ENCODE results near the gene SCART1.
"Not testable (repeated sequence)": the region's sequence is repeated elsewhere in the genome, so short reads cannot be mapped to it uniquely, and the experiment has no call there.

SCART1 gene

DNA sequence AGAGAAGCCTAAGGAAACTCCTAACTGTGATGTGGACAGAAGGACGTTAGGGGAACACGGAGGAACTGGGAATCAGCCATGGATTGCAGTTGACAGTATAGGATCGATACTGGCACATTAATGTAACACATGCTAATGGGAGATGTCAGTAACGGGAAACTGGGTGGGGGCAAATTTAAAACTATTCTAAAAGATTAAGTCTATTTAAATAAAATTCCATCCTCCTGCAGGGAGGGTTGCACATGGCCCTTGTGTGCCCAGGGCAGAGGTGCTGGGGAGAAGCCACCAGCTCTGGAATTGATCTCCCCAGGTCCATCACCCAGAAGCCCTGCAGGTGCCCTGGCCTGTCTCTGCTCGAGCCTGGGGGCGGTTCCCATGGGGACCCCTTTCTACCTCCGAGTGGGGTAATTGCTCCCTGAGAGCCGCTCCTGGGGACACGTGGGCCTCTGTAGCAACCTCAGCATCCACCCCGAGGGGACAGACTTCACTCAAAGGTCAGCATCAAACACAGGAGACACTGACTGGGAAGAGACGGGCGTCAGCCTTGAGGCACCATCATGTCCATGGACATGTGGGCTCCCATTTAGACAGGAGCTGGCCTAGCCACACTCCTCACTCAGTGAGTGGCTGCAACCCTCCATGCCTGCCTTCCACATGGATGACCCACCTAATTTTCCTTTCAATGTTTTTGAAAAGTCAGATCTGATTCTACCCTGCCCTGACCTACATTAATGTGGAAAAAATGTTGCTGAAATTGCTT, 21.1 kb downstream of the SCART1 start:
- DNase-seq, result no peak

DNA sequence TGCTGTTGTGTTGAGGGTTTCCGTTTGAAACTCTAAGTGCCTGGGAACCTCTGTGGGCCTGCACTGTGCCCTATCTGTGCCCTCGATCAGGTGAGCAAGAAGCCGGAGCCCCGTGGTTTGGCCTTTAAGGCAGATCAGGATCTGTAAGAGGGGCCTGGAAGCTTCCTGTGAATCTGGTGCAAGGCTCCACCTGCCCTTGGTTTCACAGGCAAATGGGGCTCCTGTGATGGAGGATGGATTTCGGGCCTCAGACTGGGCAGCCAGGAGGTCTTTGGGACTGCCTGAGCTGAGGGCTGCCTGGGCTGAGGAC, 21.6 kb downstream of the SCART1 start:
- no peak for DNase-seq

DNA sequence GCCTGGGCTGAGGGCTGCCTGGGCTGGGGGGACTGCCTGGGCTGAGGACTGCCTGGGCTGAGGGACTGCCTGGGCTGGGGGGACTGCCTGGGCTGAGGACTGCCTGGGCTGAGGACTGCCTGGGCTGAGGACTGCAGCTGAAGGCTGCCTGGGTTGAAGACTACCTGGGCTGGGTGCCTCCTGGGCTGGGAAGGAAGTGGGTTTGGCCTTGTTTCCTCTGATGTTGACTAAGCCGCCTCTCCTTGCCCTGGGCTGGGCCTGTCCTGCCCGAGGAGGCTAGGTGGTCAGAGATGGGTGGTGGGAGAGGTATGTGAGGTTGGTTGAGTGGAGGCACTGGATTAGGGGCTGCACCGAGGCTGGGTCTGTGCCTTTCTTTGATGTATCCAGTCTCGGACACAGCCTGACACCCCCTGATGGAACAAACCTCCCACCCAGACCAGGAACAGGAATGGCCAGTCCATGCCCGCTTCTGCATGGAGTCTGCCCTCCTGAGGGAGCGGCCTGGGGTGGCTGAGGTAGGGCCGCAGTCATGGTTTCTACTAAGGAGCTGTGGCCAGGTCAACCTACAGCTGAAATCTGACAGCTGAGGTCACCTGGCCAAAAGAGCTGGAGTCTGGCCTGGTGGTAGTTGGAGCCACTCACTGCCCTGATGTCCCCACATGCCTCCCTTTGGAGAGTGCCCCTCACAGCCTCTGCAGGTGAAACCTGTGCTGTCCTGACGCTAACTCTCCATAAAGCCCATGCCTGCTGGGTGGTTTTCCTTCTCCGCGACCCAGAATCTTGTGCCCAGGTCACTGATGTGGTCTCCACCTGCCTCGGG, 22.3 kb downstream of the SCART1 start:
- no peak for DNase-seq

DNA sequence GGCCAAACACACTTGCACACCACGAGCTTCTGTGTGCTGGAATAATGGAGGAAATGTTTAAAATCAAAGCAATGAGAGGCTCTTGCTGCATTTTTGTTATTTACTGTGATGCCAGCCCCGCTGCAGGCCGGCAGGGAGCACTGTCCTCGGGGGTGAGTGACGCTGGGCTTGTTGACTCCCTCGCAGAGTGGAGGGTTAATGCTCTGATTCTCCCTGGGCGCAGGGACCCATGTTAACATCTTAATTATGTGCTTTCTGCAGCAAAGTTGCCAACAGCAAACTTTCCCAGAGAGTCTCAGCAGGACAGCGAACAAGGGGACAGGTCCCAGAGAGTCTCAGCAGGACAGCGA, 22.9 kb downstream of the SCART1 start:
- no peak for DNase-seq

DNA sequence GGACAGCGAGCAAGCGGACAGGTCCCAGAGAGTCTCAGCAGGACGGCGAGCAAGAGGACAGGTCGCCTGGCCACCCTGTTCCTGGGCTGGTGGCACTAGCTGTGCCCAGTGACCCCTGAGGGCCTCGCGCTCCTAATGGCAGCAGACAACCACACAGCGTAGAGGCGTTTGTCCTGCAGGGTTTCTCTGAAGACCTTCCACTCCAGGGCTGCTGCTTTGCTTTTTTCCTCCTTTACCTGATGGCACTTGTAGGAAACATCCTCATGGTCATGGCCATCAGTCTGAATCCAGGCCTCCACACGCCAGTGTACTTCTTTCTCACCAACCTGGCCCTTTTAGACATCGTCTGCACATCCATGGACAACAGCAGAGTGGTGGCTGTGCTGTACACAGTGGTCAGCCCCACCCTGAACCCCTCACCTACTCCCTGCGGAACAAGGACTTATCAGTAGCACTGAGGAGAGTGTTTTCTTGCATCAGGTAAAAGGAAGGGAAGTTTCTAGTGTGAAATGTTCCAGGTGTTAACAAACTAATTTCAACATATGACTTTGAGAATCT, 27.4 kb downstream of the SCART1 start:
- no peak for DNase-seq

DNA sequence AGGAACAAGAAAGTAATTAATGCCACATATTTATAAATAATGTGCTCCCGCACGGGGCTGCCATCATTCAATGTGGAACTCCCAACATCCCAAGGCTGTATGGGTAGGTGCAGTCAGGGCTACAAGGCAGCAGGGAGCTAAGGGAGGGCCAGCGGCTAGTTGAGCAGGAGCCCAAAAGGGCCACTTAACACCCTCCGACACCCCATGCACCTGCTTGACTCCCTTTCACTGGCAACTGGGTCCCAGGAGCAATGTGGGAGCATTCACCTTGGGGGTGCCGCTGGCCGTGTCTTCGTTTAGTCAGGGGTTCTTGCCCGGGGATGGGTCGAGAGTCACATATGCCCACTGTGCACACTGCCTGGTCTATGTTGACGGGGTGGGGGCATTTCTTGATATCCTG, 27.9 kb downstream of the SCART1 start:
- DNase-seq, result no peak

DNA sequence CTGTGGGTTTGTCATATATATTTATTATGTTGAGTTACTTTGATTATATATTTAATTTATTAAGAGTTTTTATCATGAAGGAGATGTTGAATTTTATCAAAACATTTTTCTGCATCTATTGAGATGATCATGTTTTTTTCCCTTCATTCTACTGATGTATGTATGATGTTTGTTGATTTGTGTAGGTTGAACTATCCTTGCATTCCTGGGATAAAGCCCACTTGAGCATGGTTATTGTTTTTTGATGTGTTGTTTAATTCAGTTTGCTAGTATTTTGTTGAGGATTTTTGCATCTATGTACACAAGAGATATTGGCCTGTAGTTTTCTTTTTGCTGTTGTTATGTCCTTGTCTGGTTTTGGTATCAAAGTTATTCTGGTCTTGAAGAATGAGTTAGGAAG, 31.1 kb downstream of the SCART1 start:
- DNase-seq, result no peak

DNA sequence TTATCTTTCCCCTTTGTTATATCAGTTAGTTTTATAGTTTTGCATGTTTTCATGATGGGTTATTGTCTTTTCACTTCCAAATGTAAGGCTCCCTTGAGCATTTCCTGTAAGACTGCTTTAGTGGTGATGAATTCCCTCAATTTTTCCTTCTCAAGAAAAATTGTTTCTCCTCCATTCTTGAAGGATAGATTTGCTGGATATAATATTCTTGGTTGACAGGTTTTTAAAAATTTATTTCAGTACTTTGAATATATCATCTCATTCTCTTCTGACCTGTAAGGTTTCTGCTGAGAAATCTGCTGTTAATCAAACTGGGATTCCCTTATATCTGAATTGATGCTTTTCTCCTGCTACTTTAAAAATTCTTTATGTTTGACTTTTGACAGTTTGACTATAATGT, 33.3 kb downstream of the SCART1 start:
- DNase-seq, result no peak

DNA sequence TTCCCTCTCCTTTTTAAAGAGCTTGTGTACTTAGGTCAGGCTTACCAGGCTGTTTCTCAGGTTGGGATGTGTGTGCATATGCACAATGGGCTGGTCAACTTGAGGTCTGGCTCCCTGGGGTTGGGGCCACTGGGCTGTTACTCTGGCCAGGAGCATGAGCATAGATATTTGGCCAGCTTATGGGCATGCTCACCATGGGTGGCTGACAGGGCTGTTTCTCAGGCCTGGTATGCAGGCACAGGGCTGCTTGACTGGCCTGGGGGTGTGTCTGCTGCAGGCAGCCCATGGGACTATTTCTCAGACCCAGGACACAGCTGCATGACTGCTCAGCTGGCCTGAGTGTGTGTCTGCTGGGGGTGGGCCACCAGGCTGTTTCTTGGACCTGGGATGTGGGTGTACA, 34.6 kb downstream of the SCART1 start:
- DNase-seq, result no peak

DNA sequence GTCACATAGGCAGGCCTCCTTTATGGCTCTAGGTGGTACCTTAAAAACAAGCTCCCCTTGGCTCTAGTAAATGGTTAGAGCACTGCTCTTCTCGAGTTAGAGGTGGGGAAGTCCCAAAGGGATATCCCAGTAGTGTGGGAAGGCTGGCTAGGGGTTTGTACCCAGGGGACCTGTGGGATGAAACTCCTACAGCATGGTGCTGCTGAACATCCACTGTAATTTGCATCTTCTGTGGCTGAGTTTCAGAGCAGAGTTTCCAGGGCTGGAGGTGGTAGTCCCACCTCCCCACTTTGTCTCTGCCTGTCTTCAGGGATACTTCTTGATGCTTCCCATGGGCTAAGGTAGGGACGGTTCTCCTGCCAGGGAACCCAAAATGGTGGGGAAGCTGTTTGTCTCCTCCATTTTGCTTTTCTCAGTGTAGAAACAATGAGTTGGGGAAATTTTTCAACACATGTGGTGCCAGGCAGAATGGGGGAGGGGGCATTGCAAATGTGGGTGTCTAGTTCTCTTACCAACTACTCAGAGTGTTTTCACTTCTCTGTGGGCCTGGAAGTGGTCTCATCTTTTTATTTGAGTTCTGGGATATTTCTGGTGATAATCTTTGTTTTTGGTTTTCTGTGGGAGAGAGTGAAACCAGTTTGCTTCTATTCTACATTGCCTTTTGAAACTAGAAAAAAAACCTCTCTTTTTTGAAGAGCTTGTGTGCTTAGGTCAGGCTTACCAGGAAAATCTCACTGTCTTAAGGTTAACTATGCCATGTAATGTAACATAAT, 36.3 kb downstream of the SCART1 start:
- DNase-seq, result no peak

DNA sequence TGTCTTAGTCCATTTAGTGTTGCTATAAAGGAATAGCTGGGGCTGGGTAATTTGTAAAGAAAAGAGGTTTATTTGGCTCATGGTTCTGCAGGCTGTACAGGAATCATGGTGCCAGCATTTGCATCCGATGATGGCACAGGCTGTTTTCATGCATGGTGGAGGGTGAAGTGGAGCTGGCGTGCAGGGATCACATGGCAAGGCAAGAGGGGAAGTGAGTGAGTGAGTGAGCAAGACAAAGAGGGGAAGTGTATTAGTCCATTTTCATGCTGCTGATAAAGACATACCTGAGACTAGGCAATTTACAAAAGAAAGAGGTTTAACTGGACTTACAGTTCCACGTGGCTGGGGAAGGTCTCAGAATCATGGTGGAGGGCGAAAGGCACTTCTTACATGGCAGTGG, 39.8 kb downstream of the SCART1 start:
- DNase-seq, result not testable (repeated sequence)

DNA sequence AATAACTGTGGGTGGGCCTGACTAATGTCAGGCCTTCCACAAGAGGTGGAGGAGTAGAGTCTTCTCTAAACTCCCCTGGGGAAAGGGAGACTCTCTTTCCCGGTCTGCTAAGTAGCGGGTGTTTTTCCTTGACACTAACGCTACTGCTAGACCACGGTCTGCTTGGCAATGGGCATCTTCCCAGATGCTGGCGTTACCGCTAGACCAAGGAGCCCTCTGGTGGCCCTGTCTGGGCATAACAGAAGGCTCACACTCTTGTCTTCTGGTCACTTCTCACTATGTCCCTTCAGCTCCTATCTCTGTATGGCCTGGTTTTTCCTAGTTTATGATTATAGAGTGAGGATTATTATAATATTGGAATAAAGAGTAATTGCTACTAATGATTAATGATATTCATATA, 43.6 kb downstream of the SCART1 start:
- DNase-seq, result not testable (repeated sequence)

DNA sequence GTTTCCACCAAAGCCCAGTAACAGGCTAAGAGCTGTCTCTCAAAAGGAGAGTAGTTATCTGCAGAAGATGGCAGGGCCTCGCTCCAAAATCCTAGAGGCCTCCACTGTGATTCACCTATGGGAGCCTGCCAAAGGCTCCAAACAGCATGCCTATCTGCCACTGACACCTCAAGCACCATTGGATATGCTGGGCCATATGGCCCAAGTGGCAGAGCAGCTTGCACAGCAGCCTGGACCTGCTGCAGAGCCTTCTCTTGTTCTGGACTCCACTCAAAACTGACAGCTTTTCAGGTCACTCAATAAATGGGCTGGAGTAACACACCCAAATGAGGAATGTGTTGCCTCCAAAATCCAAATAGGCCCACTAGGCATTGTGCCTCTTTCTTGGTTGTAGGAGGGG, 45.4 kb downstream of the SCART1 start:
- not testable (repeated sequence) for DNase-seq

DNA sequence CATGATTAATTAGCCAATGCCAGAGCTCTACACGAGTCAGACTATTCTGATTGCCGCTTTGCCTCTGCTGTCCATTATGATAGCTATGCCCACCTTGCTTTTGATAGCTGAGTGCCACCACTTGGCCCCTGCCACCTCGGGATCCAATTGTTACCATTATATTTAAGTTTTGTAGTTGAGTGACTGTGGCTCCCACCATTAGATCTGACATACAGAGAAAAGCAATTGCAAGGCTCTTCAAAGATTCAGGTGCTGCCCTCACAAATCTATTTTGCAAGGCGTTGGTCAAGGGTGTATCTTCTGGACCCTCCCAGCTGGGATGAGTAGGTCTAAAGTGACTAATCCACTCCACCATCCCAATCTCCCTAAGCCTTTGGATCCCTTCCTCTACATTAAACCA, 47.2 kb downstream of the SCART1 start:
- not testable (repeated sequence) for DNase-seq

DNA sequence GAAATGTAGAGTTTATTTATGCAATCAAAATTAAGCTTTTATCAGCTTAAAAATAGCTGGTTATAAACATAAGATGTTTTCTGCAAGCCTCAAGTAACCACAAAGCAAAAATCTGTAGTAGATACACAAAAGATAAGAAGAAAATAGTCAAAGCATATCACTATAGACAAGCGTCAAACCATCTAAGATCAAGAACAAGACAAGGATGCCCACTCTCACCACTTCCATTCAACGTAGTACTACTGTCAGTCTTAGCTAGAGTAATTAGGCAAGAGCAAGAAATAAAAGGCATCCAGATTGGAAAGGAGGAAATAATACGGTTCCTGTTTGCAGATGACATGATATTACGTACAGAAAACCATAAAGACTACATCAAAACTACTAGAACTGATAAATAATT, 56.0 kb downstream of the SCART1 start:
- no peak for DNase-seq

DNA sequence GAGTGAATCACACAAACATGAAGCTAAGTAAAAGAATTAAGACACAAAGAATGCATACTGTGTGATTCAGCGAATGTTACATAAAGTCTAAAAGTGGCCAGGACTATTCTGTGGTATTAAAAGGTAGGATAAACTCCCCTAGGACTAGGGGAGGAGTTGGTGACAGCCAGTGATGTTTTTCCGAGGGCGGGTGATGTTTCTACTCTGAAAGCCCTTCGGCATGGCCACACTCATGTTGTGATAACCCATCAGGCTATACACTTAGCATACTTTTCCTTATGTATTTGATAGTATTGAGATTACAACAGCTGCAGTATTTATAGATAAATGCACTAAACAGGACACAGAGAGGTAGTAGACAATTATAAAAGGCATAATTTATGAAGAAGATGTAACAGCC, 57.7 kb downstream of the SCART1 start:
- no peak for DNase-seq

DNA sequence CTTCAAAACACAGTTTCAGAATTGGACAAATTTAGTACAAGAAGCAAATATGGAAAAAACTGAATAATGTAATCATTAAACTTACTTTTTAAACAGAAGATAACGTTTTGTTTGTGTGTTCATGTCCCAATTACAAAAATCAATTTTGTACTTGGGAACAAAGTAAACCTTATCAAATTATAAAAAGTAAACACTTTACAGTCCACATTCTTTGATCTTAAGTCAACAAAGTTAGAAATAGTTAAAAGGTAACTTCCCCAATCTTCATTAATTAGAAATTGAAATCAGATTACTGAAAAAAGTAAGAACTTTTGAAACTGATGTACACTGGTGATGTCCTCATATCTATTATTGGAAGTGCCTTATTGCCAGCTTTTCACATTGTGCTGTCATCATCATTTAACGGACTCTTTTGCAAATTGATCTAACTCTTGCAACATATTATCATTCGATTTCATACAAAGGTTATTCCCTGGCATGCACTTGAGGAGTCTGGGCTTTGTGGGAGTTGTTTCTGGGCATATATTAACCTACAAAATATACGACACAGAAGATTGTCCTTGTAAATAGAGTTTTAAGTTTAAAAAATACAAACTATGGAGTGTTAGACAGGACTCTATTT, 58.3 kb downstream of the SCART1 start:
- no peak for DNase-seq

DNA sequence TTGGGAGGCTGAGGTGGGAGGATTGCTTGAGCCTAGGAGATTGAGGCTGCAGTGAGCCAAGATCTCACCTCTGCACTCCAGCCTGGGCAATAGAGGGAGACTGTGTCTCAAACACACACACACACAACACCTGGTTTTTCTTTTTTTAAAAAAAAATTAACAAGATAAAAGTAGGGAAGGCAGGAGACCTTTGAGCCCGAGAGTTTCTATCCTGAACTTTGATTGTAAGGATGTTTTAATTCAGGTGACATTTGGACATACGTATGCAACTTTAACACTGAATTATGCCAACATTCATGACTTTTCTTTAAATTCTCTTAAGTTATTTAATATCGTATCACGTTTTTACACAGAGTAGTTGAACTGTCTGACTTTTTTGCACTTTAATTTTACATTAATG, 61.7 kb downstream of the SCART1 start:
- no peak for DNase-seq

DNA sequence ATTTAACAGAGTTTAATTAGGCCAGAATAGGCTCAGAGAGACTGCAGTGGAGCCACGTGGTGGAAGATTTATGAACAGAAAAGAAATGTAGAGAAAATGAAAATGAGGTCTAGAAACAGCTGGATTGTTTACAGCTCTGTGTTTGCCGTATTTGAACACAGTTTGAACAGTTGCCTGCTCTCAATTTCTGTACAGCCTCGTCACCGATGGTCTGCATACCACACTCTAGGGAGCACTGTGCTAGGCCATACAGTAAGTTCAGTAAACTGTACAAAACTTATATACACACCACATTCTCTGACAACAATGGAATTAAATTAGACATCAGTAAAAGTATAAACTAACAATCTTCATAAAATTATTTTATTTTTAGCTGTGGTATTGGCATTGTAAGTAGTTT, 62.3 kb downstream of the SCART1 start:
- DNase-seq, result no peak

DNA sequence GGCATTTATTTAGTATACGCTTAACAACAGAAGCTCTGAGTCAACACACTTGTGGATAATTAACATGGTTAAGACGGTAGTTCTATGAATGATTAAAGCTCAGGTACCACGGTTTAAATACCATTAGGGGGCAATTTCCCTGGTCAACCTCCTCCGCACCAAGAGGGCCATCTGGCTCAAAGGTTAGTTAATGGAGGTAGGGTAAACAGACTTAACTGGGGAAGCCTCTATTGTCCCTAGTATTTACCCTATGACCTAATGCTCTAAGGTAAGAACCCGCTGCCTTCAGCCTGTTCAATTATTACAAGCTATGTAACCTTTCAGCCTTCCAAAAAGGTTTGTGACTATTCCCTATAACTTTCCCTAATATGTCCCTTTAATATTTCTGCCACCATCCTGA, 64.8 kb downstream of the SCART1 start:
- not testable (repeated sequence) for DNase-seq
